Measurements from ENCODE around the gene MELTF.

Gene MELTF

DNA sequence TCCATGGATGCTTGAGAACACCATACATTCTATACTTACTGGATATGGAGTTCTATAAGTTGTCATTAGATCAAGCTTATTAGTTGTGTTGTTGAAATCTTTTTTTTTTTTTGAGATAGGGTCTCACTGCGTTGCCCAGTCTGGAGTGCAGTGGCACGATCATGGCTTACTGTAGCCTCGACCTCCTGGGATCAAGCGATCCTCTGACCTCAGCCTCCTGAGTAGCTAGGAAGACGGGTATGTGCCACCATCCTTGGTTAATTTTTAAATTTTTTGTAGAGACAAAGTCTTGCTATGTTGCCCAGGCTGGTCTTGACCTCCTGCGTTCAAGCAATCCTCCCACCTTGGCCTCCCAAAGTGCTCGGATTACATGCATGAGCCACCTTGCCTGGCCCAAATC is 74.8 kb downstream of the MELTF start:
- Mint-ChIP-seq H3K27ac (no peak overlapping the region), H3K4me1 (no peaks in the 10 kb centered on the region), H3K36me3 (no peaks in the 10 kb centered on the region), H3K9me3 (no peaks in the 10 kb centered on the region), H3K4me3 (no peak overlapping the region)
- no peak for ATAC-seq
- no peak for DNase-seq (ENCODE audit: low spot score in 2 of 2)

Measured in stimulated activated effector memory CD8-positive, alpha-beta T cell treated with anti-CD3 and anti-CD28 coated beads, Interleukin-12 subunit alpha, Interleukin-12 subunit beta, amount 100 ng/mL, for 72 hours (primary cell).